ENCODE data around the gene PROSER3. TPM values are rescaled to one million over a fixed set of nuclear protein-coding genes. Genes with fewer than 3 reads are reported as not detected.

PROSER3 gene
- total and polyA plus RNA-seq, 2 experiments from 2014 or later: 21.8 to 28.0 TPM

DNA sequence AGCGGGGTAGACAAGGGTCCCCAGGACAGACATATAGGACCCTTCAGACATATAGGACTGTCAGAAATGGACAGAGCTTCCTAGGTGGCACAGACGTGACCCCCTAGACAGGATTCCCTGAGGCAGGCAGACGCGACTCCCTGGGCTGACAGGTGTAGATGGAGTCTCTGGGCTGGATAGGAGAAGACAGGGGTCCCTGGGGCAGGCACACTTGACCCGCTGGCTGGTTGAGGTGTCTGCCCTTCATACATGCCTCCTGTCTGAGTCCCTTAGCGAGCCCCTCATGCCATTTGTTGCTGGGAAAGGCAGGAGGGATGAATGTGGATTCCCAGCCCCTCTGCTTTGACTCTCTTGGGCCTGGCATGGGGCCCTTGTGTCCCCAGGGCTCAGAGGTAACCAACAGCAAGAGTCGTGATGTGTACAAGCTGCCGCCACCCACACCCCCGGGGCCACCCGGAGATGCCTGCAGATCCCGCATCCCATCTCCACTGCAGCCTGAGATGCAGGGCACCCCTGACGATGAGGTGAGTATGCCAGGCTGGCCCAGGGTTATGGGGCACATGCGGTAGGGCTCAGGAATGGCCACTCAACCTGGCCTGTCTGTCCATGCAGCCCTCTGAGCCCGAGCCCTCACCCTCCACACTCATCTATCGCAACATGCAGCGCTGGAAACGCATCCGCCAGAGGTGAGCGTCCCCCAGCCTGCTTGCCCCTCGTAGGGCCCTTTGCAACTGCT, 4.2 kb upstream of the PROSER3 start:
- ATAC-seq (no peak), DNase-seq (ENCODE audit: low spot score) (no peak)
- Histone ChIP-seq H3K9me2 (ENCODE audit: insufficient read depth) (no peaks in the 10 kb centered on the region), H3K36me3 (ENCODE audit: insufficient read depth) (no peaks in the 10 kb centered on the region), H3K4me3 (no peak overlapping the region), H3K79me2 (replicated peaks; ENCODE audit: insufficient read depth) (peaks cover 3% of the 10 kb centered on the region), H3K4me2 (no peak overlapping the region), H3K4me1 (ENCODE audit: insufficient read depth) (peaks cover 10% of the 10 kb centered on the region), H3K27ac (ENCODE audit: low read depth) (no peak overlapping the region), H4K20me1 (replicated peaks; ENCODE audit: insufficient read depth) (no peaks in the 10 kb centered on the region), H2AFZ (no peak overlapping the region), H3F3A (replicated peaks; ENCODE audit: low read depth) (0 out of 2 replicates have a peak, but pooled peaks cover 6% of the 10 kb centered on the region), H3K27me3 (ENCODE audit: insufficient read depth) (peaks cover 28% of the 10 kb centered on the region)
- H3K9me3 Mint-ChIP-seq: no peaks in the 10 kb centered on the region; the same call in 2 of the 3 replicates
- no peak overlapping the region for H3K27ac Mint-ChIP-seq
- peaks cover 15% of the 10 kb centered on the region for H3K4me1 Mint-ChIP-seq
- TF ChIP-seq JUNB (IDR thresholded peaks at IDR 0.05; ENCODE audit: unreplicated experiment) (no peak), CREB1 (CRISPR knock-in tag; IDR thresholded peaks at IDR 0.05; ENCODE audit: low read depth) (no peak), ZNF331 (CRISPR knock-in tag; IDR thresholded peaks at IDR 0.05; ENCODE audit: low read depth) (no peak), ZNF462 (CRISPR knock-in tag; IDR thresholded peaks at IDR 0.05) (no peak), CTCF (conservative IDR thresholded peaks at IDR 0.05; ENCODE audit: low read depth in 2 of 2) (no peak), NANOG (IDR thresholded peaks at IDR 0.05; ENCODE audit: borderline replicate concordance) (no peak), REST (IDR thresholded peaks at IDR 0.05; ENCODE audit: unreplicated experiment) (no peak), STAT1 (IDR thresholded peaks at IDR 0.05; ENCODE audit: unreplicated experiment) (no peak), EZH2 (IDR thresholded peaks at IDR 0.05; ENCODE audit: low read depth, unreplicated experiment) (no peak)
- peaks cover 38% of the 10 kb centered on the region for H3K27me3 Mint-ChIP-seq (ENCODE audit: insufficient read depth, low read depth, poor library complexity)
- no peak overlapping the region; the same call in 2 of the 3 replicates for H3K4me3 Mint-ChIP-seq
- no peaks in the 10 kb centered on the region for H3K36me3 Mint-ChIP-seq (ENCODE audit: low read depth)

All from GM23338 (cell line).